Prostate gland (tissue), 2 donors: Measurements from ENCODE around the gene SH2D2A. TPM values are rescaled to one million over a fixed set of nuclear protein-coding genes. Genes with fewer than 3 reads are reported as not detected.

Experiments used
- DNase-seq: peaks from one replicate; pipeline ENCODE4 v3.0.0-alpha.2; 2019; ENCODE audit warnings: low spot score
- H3K27ac ChIP-seq, 2 donors: fragments of 200-600 bp; sonication (generic); 2 replicates each; pipeline ENCODE4 v1.5.1; 2017 to 2019
- H3K27me3 ChIP-seq: fragments of 200-600 bp; sonication (generic); replicated peaks from 2 replicates; pipeline ENCODE4 v1.5.1; 2019; ENCODE audit not compliant: insufficient read depth
- H3K36me3 ChIP-seq, 2 donors: fragments of 200-600 bp; sonication (generic); 1 replicate in 1 of 2; 2 replicates in 1 of 2; pipeline versions ENCODE4 v1.5.1 to v1.8.1; 2017 to 2019
- H3K4me1 ChIP-seq: fragments of 200-600 bp; sonication (generic); replicated peaks from 2 replicates; pipeline ENCODE4 v1.5.1; 2019
- H3K4me3 ChIP-seq, 2 donors: fragments of 200-600 bp; sonication (generic); 2 replicates each; pipeline ENCODE4 v1.5.1; 2017 to 2019
- H3K9me3 ChIP-seq: fragments of 200-600 bp; sonication (generic); 2 replicates; pipeline ENCODE4 v1.5.1; 2017
- POLR2A ChIP-seq: fragments of 450-650 bp; IDR thresholded peaks from one replicate; pipeline ENCODE4 v1.6.1; 2016; ENCODE audit warnings: antibody characterized with exemption, mild to moderate bottlenecking
- POLR2AphosphoS5 ChIP-seq: sonication (generic); formaldehyde crosslinking; IDR thresholded peaks from one replicate; pipeline ENCODE4 v1.6.1; 2017; ENCODE audit warnings: antibody characterized with exemption
- WGBS: methylation state at CpG from one replicate; pipeline ENCODE4 v1.1.5; 2018; 5-methylcytosine and 5-hydroxymethylcytosine counted together
- intact Hi-C: fragments of 100-400 bp; cut with DNase I; formaldehyde crosslinking; loops from one replicate; pipeline ENCODE4 v1.14.2; 2022
- total RNA-seq, 2 donors: library from RNA; depleted of rRNA; stranded (reverse); fragments of >200 nt; gene quantifications; one replicate each; pipeline ENCODE4 v1.1.0, GENCODE V29; 2016
- TF ChIP-seq, protein P1 (sequence below), 4 experiments: fragments of 200-600 bp in 2 of 4; fragments of 450-650 bp in 2 of 4; sonication (generic) in 2 of 4; IDR thresholded peaks; 1 replicate in 3 of 4; 2 replicates in 1 of 4; pipeline ENCODE4 v1.5.1; 2016 to 2019; ENCODE audit warnings: antibody characterized with exemption in 4 of 4, mild to moderate bottlenecking in 2 of 4, moderate library complexity in 2 of 4

SH2D2A gene
- total RNA-seq, 2 donors from 2014 or later, result 0.80 TPM; not detected in 1

DNA sequence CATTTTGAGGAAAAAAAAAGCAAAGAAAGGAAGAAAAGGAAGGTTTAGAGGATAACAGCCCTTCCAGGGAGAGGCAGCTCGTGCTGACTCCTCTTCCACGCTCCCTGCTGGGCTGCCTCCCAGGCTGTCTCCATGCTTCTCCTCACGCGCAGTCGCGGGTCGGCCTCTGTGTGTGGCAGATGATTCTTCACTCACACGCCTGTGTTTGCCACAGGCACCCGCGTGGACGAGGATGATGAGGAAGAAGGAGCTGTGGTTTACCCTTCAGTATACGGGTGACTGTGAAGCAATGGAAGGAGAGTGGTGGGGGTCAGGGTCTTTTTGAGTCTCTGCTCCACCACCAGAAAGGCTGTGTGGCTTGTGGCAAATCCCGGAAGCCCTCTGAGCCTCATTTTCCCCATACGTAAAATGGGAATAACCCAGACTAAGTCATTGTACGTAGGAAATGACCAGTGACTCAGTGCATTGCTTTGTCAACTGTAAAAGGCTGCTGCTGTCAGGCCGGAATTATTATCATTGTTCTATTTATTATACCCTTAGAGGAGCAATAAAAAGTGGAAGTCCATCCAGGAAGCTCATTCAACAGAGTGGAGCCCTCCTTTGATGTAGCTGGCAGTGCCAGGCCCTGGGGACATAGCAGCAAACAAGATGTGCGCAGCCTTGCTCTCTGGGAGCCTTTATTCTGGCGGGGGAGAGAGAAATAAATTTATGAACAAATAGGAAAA is 11.9 kb upstream of the SH2D2A start:
- no peaks in the 10 kb centered on the region for H3K4me1 ChIP-seq
- TF ChIP-seq, protein P1, sequence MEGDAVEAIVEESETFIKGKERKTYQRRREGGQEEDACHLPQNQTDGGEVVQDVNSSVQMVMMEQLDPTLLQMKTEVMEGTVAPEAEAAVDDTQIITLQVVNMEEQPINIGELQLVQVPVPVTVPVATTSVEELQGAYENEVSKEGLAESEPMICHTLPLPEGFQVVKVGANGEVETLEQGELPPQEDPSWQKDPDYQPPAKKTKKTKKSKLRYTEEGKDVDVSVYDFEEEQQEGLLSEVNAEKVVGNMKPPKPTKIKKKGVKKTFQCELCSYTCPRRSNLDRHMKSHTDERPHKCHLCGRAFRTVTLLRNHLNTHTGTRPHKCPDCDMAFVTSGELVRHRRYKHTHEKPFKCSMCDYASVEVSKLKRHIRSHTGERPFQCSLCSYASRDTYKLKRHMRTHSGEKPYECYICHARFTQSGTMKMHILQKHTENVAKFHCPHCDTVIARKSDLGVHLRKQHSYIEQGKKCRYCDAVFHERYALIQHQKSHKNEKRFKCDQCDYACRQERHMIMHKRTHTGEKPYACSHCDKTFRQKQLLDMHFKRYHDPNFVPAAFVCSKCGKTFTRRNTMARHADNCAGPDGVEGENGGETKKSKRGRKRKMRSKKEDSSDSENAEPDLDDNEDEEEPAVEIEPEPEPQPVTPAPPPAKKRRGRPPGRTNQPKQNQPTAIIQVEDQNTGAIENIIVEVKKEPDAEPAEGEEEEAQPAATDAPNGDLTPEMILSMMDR (IDR thresholded peaks at IDR 0.05), result no peak
- TF ChIP-seq POLR2AphosphoS5, result no peak
- TF ChIP-seq POLR2A, result no peak
- no peak overlapping the region for H3K27ac ChIP-seq
- H3K9me3 ChIP-seq, result no peaks in the 10 kb centered on the region
- no peaks in the 10 kb centered on the region for H3K36me3 ChIP-seq
- no peak overlapping the region for H3K4me3 ChIP-seq
- DNase-seq, result no peak
- H3K27me3 ChIP-seq, result no peaks in the 10 kb centered on the region
- WGBS, result 49% methylated on average over 18 of the region's 18 CpGs
- intact Hi-C loops, result no loop called here

DNA sequence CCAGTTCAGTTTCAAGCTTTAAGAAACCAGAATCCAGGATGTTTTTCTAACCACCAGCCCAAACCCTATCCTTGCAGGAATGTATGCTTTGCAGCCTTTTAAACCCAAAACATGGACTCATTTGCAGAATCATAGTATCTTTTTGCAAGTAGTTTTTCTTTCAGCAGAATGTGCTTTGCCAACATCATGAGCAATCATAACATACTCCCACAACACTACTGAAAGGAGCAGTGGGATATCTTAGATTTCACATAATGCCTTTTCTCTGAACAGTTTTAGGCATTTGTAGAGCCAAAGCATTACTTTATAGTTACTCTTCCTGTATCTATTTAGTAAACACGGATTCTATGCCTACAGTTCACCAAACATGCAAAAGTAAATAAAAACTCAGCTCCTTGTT is 10.0 kb upstream of the SH2D2A start:
- no peak overlapping the region for H3K27ac ChIP-seq
- no peaks in the 10 kb centered on the region for H3K4me1 ChIP-seq
- H3K36me3 ChIP-seq, result no peaks in the 10 kb centered on the region
- intact Hi-C loops, result no loop called here
- DNase-seq, result no peak
- TF ChIP-seq, protein P1 (IDR thresholded peaks at IDR 0.05), result no peak
- TF ChIP-seq POLR2A (no peak), POLR2AphosphoS5 (no peak)
- H3K27me3 ChIP-seq, result no peaks in the 10 kb centered on the region
- 46% methylated on average over 1 of the region's 1 CpG for WGBS
- no peak overlapping the region for H3K4me3 ChIP-seq
- no peaks in the 10 kb centered on the region for H3K9me3 ChIP-seq

DNA sequence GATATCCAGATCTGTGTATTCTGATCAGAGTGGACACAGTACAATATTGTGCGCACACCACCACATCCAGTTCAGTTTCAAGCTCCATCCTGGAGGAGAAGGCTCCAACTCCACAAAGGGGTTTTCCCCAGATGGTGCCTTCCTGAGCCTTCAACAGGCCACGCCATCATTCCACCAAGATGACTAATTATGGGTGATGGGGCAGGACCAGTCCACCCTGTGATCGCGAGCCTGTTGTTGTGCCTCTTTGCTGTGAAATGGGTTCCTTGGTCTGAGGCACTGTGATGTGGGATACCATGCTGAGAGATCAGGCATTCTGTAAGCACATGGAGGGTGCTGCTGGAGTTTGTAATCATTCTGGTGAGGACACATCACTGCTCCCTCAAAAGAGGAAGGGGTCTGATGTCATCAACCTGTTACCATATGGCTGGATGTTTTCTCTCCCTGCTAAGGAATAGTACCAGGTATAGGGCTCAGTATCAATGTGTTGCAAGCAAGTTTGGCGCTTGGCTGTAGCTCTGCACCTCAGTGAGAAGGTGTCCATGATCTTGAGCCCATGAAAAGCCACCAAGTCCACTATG is 6.7 kb upstream of the SH2D2A start:
- H3K36me3 ChIP-seq, result no peaks in the 10 kb centered on the region
- WGBS, result 94% methylated on average over 5 of the region's 5 CpGs
- no peak for DNase-seq
- H3K4me1 ChIP-seq, result no peaks in the 10 kb centered on the region
- H3K9me3 ChIP-seq, result no peaks in the 10 kb centered on the region
- H3K27me3 ChIP-seq, result no peaks in the 10 kb centered on the region
- no peak overlapping the region for H3K27ac ChIP-seq
- H3K4me3 ChIP-seq, result no peak overlapping the region
- intact Hi-C loops, result no loop called here
- TF ChIP-seq, protein P1 (IDR thresholded peaks at IDR 0.05), result no peak
- no peak for TF ChIP-seq POLR2A
- no peak for TF ChIP-seq POLR2AphosphoS5

DNA sequence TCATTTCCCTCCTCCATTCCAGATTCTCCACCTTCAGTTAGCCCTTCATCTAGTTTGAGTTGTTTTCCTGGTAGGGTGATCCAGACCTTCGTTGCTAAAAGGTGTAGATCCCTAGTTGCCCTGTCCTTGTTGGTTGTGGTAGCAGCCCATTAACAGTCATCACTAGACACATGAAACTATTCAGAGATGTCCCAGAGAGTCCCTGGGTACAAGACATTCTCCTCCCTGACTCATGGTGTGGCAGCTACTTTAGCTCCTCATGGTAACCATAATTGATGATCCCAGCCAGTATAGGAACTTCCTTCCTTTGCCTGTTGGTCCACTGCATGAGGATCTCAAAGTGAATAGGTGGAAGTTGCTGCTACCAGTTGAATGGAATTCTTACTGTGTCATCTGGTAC is 6.0 kb upstream of the SH2D2A start:
- H3K27me3 ChIP-seq, result no peaks in the 10 kb centered on the region
- WGBS, result 78% methylated on average over 1 of the region's 1 CpG
- TF ChIP-seq POLR2AphosphoS5, result no peak
- TF ChIP-seq POLR2A, result no peak
- TF ChIP-seq, protein P1 (IDR thresholded peaks at IDR 0.05), result no peak
- no peaks in the 10 kb centered on the region for H3K9me3 ChIP-seq
- no peaks in the 10 kb centered on the region for H3K4me1 ChIP-seq
- H3K4me3 ChIP-seq, result no peak overlapping the region
- no peak for DNase-seq
- intact Hi-C loops, result no loop called here
- H3K27ac ChIP-seq, result no peak overlapping the region
- H3K36me3 ChIP-seq, result no peaks in the 10 kb centered on the region

DNA sequence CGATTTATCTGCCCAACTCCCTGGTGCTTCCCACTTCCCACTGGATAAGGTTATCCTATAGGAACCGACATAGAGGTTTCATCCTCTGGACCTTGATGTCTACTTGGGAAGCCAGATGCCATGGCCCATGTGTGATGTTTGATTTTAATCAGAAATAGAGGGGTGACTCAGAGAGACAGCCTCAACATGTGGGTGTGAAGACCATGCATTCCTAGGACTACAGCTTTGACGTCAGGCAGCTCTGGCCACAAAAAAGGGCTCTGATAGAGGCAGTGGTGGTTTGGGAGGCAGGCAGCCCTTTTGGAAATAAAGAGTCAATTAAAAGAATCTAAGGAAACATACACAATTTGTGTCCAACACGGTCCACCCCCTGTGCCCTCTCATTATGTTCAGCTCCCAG is 5.2 kb upstream of the SH2D2A start:
- DNase-seq, result no peak
- WGBS, result 60% methylated on average over 4 of the region's 4 CpGs
- no peaks in the 10 kb centered on the region for H3K36me3 ChIP-seq
- H3K9me3 ChIP-seq, result no peaks in the 10 kb centered on the region
- intact Hi-C loops, result no loop called here
- H3K27ac ChIP-seq, result no peak overlapping the region
- no peaks in the 10 kb centered on the region for H3K4me1 ChIP-seq
- TF ChIP-seq POLR2A (no peak), POLR2AphosphoS5 (no peak)
- TF ChIP-seq, protein P1 (IDR thresholded peaks at IDR 0.05), result no peak
- H3K27me3 ChIP-seq, result no peaks in the 10 kb centered on the region
- H3K4me3 ChIP-seq, result no peak overlapping the region
